GM10248 (cell line): ENCODE results near the gene SLC16A12.
"Not testable (repeated sequence)": the region's sequence is repeated elsewhere in the genome, so short reads cannot be mapped to it uniquely, and the experiment has no call there.

ENCODE experiments used
- CTCF ChIA-PET: fragments of 300-600 bp; sonication (Branson Sonifier 250); formaldehyde crosslinking; extraction: SDS; loops from one replicate; lab custom pipeline; 2021; ENCODE audit warnings: antibody characterized with exemption; lab: Yijun Ruan, JAX
- POLR2A ChIA-PET: fragments of 350-650 bp; sonication (Branson Sonifier 250); formaldehyde crosslinking; extraction: SDS; loops from one replicate; lab custom pipeline; 2020; ENCODE audit warnings: antibody characterized with exemption; lab: Yijun Ruan, JAX
- DNase-seq: peaks from one replicate; pipeline ENCODE4 v3.0.0; 2012; ENCODE audit errors: extremely low spot score
- CTCF ChIP-seq: IDR thresholded peaks from 2 replicates; pipeline ENCODE4 v1.5.1; 2012; ENCODE audit warnings: mild to moderate bottlenecking, low read depth; ENCODE audit errors: extremely low read depth, missing control alignments, control extremely low read depth

The SLC16A12 gene

GRCh38 chr10:89537364-89537763 is 2.0 kb upstream of the SLC16A12 start:
- ChIA-PET POLR2A (no interaction called here), CTCF (no interaction called here)
- no peak for TF ChIP-seq CTCF
- no peak for DNase-seq

- TF ChIP-seq CTCF, result no peak
- DNase-seq, result no peak
- ChIA-PET CTCF (interaction anchor here (1.2 to 1.4 kb wide), 4 partner anchors 13 to 79 kb away, joined by 3 read pairs; no protein-coding TSS in a partner anchor), POLR2A (no interaction called here)
Measured at GRCh38 chr10:89536013-89536354, 590 bp upstream of the SLC16A12 start.

- DNase-seq, result no peak
- TF ChIP-seq CTCF, result no peak
- ChIA-PET CTCF (interaction anchor here (1.4 kb wide), 2 partner anchors 14 to 78 kb away, joined by 3 read pairs; no protein-coding TSS in a partner anchor), POLR2A (interaction anchor here (0.7 kb wide), 1 partner anchor 9 kb away, joined by 7 read pairs; no protein-coding TSS in a partner anchor)
Measured at GRCh38 chr10:89534826-89535166, 598 bp downstream of the SLC16A12 start.

GRCh38 chr10:89532476-89532875 is 2.9 kb downstream of the SLC16A12 start:
- ChIA-PET CTCF (interaction anchor here (1.2 kb wide), 1 partner anchor 11 kb away, joined by 3 read pairs; no protein-coding TSS in a partner anchor), POLR2A (no interaction called here)
- no peak for DNase-seq
- no peak for TF ChIP-seq CTCF

GRCh38 chr10:89531359-89531758 is 4.0 kb downstream of the SLC16A12 start:
- no peak for TF ChIP-seq CTCF
- POLR2A ChIA-PET, result no interaction called here
- DNase-seq, result no peak
- CTCF ChIA-PET, result interaction anchor here (1.2 to 1.4 kb wide), 2 partner anchors 10 to 12 kb away, joined by 3 read pairs; no protein-coding TSS in a partner anchor

GRCh38 chr10:89529711-89530110 is 5.7 kb downstream of the SLC16A12 start:
- CTCF ChIA-PET, result interaction anchor here (1.3 kb wide), 1 partner anchor 14 kb away, joined by 4 read pairs; no protein-coding TSS in a partner anchor
- POLR2A ChIA-PET, result interaction anchor here (0.6 kb wide), 1 partner anchor 238 kb away, joined by 3 read pairs; no protein-coding TSS in a partner anchor
- DNase-seq, result not testable (repeated sequence)

- POLR2A ChIA-PET, result no interaction called here
- no peak for TF ChIP-seq CTCF
- CTCF ChIA-PET, result no interaction called here
- DNase-seq, result no peak
Measured at GRCh38 chr10:89526358-89526757, 9.0 kb downstream of the SLC16A12 start.
